GM21423 (cell line): ENCODE data around the gene SYTL2.

Experiments
- ATAC-seq: cut with Tn5 transposase; IDR thresholded peaks from one replicate; pipeline ENCODE4 v1.9.1; 2021; ENCODE audit warnings: mild to moderate bottlenecking, moderate library complexity; ENCODE audit not compliant: unreplicated experiment

The SYTL2 gene

GRCh38 chr11:85764796-85765195 lies 46.1 kb downstream of the SYTL2 start:
- no peak for ATAC-seq

- ATAC-seq: no peak
These were observed 48.7 kb downstream of the SYTL2 start for GRCh38 chr11:85762226-85762625.

GRCh38 chr11:85759915-85760314 lies 51.0 kb downstream of the SYTL2 start:
- no peak for ATAC-seq

- no peak for ATAC-seq
These were observed 52.4 kb downstream of the SYTL2 start for GRCh38 chr11:85758480-85759039.

GRCh38 chr11:85758026-85758425 lies 52.9 kb downstream of the SYTL2 start:
- no peak for ATAC-seq

- no peak for ATAC-seq
These were observed 54.3 kb downstream of the SYTL2 start for GRCh38 chr11:85756401-85757200.

- no peak for ATAC-seq
These were observed 55.2 kb downstream of the SYTL2 start for GRCh38 chr11:85755701-85756100.

GRCh38 chr11:85755285-85755684 lies 55.7 kb downstream of the SYTL2 start:
- no peak for ATAC-seq

GRCh38 chr11:85752890-85753581 lies 57.9 kb downstream of the SYTL2 start:
- peak; percentile 45 for ATAC-seq

- ATAC-seq: no peak
These were observed 58.6 kb downstream of the SYTL2 start for GRCh38 chr11:85752201-85752889.

- no peak for ATAC-seq
These were observed 59.2 kb downstream of the SYTL2 start for GRCh38 chr11:85751724-85752123.

GRCh38 chr11:85750646-85751045 lies 60.3 kb downstream of the SYTL2 start:
- no peak for ATAC-seq

- no peak for ATAC-seq
These were observed 61.1 kb downstream of the SYTL2 start for GRCh38 chr11:85749884-85750283.

- ATAC-seq: no peak
These were observed 61.6 kb downstream of the SYTL2 start for GRCh38 chr11:85749287-85749834.

- no peak for ATAC-seq
These were observed 62.5 kb downstream of the SYTL2 start for GRCh38 chr11:85748455-85748891.

- ATAC-seq: no peak
These were observed 64.3 kb downstream of the SYTL2 start for GRCh38 chr11:85746670-85747069.

GRCh38 chr11:85745626-85746025 lies 65.3 kb downstream of the SYTL2 start:
- ATAC-seq: no peak

GRCh38 chr11:85742873-85743275 lies 68.1 kb downstream of the SYTL2 start:
- ATAC-seq: no peak

GRCh38 chr11:85742348-85742747 lies 68.6 kb downstream of the SYTL2 start:
- ATAC-seq: no peak

GRCh38 chr11:85740481-85741400 lies 70.2 kb downstream of the SYTL2 start:
- ATAC-seq: no peak
